Omental fat pad (tissue), 4 donors: ENCODE measurements around the gene ARPC4. TPM values are rescaled to one million over a fixed set of nuclear protein-coding genes. Genes with fewer than 3 reads are reported as not detected.
A peak's percentile ranks its signal among the peaks of the same experiment; 100 is the strongest.
"Not testable (repeated sequence)": the region's sequence is repeated elsewhere in the genome, so short reads cannot be mapped to it uniquely, and the experiment has no call there.

Source experiments
- ATAC-seq: fragments of 150-250 bp; one replicate; pipeline ENCODE4 v1.9.1; 2016; ENCODE audit warnings: mild to moderate bottlenecking, moderate library complexity; ENCODE audit not compliant: low FRiP score
- DNase-seq: peaks from one replicate; pipeline ENCODE4 v3.0.0-alpha.2; 2019; ENCODE audit warnings: low spot score
- total RNA-seq, 4 donors: library from RNA; depleted of rRNA; stranded (reverse); fragments of >200 nt; gene quantifications; one replicate each; pipeline ENCODE4 v1.1.0, GENCODE V29; 2016
- TF ChIP-seq, protein P1 (sequence below), 3 donors: fragments of 450-650 bp; IDR thresholded peaks; one replicate each; pipeline ENCODE4 v1.5.1; 2016 to 2017; ENCODE audit warnings: antibody characterized with exemption in 3 of 3, mild to moderate bottlenecking in 3 of 3, moderate library complexity in 2 of 3

The ARPC4 gene
- total RNA-seq, 4 donors from 2014 or later = 99.0 to 141 (median 122) TPM

DNA sequence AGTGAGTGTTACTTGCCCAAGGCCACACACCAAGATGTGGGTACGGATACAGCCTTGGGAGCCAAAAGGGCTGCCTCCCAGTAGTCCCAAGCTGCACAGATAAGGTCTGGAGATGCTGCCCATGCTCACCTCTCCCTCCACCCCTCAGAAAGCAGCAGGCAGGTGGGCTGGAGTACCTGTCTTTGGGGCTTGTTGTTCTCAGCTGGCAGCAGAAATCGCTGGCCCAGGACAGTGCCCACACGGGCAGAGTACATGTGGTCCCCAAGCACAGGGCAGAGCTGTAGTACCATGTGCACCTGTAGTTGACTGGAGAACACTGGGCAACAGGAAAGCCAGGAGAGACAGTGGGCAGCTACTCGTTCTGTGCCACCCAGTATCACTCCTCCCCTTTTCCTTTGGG lies 46.0 kb downstream of the ARPC4 start:
- DNase-seq = no peak
- TF ChIP-seq, protein P1, sequence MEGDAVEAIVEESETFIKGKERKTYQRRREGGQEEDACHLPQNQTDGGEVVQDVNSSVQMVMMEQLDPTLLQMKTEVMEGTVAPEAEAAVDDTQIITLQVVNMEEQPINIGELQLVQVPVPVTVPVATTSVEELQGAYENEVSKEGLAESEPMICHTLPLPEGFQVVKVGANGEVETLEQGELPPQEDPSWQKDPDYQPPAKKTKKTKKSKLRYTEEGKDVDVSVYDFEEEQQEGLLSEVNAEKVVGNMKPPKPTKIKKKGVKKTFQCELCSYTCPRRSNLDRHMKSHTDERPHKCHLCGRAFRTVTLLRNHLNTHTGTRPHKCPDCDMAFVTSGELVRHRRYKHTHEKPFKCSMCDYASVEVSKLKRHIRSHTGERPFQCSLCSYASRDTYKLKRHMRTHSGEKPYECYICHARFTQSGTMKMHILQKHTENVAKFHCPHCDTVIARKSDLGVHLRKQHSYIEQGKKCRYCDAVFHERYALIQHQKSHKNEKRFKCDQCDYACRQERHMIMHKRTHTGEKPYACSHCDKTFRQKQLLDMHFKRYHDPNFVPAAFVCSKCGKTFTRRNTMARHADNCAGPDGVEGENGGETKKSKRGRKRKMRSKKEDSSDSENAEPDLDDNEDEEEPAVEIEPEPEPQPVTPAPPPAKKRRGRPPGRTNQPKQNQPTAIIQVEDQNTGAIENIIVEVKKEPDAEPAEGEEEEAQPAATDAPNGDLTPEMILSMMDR (IDR thresholded peaks at IDR 0.05) = no peak
- ATAC-seq = no peak

DNA sequence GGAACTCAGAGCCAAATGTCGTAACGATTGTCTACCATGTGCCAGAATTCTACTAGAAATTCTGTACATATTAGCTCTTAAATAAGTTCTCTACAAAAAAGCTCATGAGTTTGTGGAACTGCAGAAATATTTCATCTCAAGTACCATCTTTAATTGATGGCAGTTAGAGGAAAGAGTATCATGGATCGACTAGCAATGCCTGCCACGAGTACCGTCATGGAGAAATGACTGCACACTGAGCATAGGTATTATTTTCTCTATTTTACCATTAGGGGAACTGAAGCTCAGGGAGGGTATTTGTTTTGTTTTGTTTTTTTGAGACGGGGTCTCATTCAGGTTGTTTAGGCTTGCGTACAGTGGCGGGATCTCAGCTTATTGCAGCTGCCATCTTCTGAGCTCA lies 48.1 kb downstream of the ARPC4 start:
- no peak for DNase-seq
- no peak for ATAC-seq
- TF ChIP-seq, protein P1 (IDR thresholded peaks at IDR 0.05) = no peak

DNA sequence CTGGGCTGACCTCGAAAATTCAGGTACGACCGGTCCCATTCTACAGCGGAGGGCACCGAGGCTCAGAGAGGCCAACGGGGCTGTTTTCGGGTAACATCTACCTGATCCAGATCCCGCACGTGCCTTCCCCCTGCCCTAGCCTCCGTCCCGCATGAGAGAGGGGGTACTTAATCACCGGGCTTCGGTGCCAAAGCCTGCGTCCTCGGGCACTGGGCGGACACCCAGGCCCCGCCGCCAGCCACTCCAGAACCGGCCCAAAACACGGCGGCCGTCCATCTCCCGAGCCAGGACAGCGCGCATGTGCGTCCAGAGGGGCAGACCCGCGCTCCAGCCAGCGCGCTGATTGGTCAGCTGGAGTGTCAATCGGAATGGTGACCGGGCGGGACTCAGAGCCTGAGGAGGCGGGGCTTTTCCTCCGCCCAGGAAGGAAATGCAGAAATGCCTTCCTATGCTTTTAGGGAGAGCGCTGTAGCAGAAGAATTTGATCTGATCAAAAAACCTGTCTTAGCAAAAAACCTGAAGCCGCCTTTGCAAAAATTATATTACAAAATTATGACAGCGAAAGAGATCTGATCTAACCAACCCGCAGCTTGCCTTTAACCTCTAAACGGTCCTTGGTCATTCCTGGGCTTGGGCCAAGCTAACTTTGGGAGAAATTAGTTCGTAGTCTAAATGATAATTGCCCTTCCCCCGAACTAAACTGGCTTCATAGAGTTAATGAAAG lies 51.0 kb downstream of the ARPC4 start, which contains the start of gene RPUSD3:
Gene RPUSD3, minus strand, starts transcription at position 294 of the 724 bp plus-strand sequence. Its CDS starts 18 bp downstream, at position 276.
- TF ChIP-seq, protein P1 (IDR thresholded peaks at IDR 0.05) = no peak

DNA sequence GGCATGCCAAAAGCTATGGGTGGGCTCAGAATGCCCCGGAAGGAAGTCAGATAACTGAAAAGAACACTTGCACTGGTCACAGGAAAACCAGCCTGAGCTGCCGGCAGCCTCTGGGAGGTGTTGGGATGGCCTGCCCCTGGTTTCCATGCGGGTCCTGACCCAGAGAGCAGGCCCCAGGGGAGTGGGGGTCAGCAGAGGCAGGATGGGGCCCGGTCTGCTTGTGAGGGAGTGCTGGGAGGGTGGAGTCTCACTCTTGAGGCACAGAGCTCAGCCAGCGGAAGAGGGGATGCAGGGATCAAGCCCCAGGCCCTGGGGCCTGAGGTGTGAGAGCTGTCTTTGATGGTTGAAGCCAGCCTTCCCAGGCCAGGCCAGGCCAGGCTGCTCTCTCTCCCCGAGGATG lies 53.3 kb downstream of the ARPC4 start:
- ATAC-seq (no peak), DNase-seq (no peak)
- TF ChIP-seq, protein P1 (IDR thresholded peaks at IDR 0.05) = no peak

More for the DNA sequence above, 51.0 kb downstream of the ARPC4 start, which contains the start of gene RPUSD3:
- peak; percentile 99 for DNase-seq
- ATAC-seq = peak; percentile 98

DNA sequence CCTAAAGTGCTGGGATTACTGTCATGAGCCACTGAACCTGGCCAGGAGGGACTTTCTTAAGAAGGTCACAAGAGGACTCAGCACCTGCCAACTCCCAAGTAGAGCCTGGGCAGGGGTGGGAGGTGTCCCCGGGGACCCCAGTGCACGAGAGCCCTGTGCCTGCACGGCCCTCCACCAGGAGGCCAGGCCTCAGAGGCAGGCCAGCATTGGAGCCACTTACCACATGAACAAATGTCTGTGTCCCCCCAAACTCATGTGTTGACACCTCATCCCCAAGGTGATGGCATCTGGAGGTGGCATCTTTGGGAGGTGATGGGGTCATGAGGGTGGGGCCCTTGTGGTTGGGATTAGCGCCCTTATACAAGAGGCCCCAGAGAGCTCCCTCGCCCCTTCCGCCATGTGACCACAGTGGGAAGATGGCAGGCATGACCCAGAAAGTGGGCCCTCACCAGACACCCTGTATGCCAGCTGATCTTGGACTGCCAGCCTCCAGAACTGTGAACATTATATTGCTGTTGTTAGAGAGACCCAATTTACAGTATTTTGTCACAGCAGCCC lies 54.1 kb downstream of the ARPC4 start:
- ATAC-seq = no peak
- TF ChIP-seq, protein P1 (IDR thresholded peaks at IDR 0.05) = no peak

DNA sequence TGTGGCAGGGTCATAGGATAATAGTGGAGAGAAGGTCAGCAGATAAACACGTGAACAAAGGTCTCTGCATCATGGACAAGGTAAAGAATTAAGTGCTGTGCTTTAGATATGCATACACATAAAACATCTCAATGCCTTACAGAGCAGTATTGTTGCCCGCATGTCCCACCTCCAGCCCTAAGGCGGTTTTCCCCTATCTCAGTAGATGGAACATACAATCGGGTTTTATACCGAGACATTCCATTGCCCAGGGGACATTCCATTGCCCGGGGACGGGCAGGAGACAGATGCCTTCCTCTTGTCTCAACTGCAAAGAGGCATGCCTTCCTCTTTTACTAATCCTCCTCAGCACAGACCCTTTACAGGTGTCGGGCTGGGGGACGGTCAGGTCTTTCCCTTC lies 55.0 kb downstream of the ARPC4 start:
- ATAC-seq, DNase-seq: not testable (repeated sequence)

More for the DNA sequence above, 54.1 kb downstream of the ARPC4 start:
- no peak for DNase-seq

DNA sequence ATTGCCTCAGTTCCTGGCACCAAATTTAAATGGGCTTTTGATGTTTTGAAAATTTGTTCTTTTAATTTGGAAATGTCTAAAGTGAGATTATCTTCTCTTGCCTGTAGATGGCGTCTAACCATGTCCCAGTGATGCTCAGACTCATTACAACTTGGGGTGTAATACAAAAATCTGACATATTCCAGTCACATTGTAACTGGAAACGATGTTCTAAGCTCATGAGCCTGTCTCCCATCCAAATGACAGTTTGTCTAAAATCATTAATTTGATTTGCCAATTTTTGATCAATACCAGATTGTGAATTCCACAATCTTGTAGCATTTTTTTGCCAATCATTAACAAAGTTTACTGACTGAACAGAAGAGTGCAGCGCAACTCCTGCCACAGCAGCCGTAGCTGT lies 56.0 kb downstream of the ARPC4 start:
- DNase-seq, ATAC-seq: not testable (repeated sequence)

DNA sequence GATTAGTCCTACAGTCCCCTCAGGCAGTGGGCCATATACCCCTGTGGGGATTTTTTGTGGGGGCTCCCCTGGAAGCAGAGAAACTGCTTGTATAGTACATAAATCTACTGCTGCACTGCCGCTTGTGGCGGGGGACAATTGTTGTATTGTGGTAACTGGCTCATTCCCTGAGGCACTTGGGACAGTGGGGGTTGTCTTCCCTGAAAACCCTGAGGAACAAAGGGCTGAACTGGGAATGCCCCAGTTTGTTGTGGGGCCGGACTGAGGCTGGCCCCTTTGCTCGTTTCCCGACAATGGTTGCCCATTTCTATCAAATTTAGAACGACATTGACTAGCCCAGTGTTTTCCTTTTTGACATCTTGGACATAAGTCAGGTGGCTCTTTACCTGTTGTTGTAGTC lies 58.5 kb downstream of the ARPC4 start:
- not testable (repeated sequence) for ATAC-seq

DNA sequence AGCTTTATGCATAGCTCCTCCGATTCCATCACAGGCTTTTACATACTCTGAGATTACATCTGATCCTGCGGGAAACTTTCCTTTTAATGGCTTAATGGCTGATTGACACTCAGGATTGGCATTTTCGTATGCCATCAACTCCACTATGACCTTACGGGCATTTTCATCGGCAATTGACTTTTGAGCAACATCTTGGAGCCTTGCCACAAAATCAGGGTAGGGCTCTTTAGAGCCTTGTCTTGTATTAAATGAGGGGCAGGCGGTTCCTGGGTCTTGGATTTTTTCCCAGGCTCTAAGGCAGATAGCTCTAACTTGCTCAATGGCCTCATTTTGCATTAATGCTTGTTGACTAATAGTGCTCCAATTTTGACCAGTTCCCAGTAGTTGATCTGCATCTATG lies 59.0 kb downstream of the ARPC4 start:
- DNase-seq, ATAC-seq: not testable (repeated sequence)

More for the DNA sequence above, 58.5 kb downstream of the ARPC4 start:
- not testable (repeated sequence) for DNase-seq
